ENCODE data around the gene SLCO1B3.
A peak's percentile ranks its signal among the peaks of the same experiment; 100 is the strongest.

The SLCO1B3 gene

DNA sequence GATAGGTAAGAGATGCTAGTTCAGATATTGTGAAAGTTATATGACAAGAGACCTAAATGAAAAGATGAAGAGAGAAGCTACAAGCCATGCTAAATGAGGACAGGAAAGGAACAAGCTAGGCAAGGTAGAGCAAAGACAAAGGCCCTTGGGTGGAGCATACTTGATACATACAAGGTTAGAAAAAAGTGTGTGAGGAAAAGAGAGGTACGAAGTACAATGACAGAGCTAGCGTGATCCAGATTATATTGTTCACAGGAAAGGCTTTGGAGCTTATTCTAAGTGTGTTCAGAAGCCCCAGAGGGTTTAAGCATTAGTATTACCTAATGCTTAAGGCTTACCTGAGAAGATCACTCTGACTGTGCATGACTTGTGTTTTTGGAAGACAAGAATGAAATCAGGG is 75.0 kb downstream of the SLCO1B3 start:
- DNase-seq (ENCODE audit: low spot score), result no peak

DNA sequence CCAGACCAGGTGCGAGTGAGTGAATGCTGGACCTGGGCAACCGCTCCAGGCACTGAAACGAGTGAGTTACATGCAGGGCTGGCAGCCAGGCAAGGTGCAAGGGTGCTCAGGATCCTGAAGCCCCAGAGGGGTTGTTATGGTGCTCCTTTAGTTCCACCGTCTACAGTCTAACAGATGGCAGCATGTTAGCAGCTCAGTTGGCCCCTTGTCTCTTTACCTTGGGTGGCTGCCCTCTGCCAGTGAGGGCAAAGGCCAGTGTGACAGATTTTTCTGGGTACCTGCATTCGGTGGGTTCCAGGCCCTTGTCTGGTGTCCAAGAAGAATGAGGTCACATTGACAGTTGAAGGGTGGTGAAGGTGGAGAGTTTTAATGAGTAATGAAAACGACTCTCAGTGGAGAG is 106.8 kb downstream of the SLCO1B3 start:
- no peak for DNase-seq (ENCODE audit: low spot score)

DNA sequence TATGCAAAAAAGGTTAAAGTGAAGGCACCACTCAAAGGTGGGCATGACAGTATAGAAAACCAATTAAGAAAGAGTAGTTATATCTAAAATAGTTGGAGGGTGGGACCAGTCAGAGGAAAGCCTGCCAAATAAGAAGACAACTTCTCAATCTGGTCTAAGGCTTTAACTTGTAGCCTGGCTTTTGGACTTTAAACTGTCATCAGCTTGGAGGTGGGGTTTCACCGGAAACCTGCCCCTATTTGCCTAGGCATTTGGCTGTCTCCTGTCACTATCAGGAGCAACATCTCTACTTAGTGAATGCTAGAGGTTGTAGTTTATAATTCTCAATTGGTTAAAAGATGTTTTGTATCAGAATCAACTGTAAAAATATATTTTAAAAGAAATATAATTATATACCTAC is 107.3 kb downstream of the SLCO1B3 start:
- no peak for DNase-seq (ENCODE audit: low spot score)

DNA sequence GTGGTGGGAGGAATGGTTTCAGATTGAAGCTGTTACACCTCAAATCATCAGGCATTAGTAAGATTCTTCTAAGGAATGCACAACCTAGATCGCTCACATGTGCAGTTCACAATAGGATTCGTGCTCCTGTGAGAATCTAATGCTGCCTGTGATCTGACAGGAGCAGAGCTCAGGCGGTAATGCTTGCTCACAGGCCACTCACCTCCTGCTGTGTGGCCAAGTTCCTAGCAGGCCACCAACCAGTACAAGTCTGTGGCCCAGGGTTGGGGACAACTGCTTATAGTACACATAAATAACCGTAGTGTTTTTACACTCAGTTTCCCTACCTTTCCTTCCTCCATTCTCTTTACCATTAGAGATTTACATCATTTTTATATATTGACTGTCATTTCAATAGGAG is 121.4 kb downstream of the SLCO1B3 start:
- no peak for DNase-seq (ENCODE audit: low spot score)

DNA sequence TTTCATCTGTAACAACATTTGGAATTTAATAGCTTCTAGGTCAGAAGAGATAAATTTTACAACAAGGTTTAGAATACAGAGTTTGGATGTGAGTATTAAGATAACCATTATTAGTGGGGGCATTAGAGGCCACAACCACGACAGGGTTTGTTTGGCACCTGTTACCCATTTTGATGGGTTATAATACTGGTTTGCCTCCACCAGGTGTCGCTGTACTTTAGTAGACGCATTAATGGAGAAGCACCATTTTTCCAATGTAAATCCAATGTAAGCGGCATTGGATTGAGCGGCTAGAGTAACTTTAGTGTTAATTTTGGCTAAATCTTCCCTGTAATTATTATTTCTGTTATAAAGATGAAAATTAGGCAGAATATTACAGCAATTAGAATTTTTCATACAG is 136.2 kb downstream of the SLCO1B3 start:
- DNase-seq (ENCODE audit: low spot score), result no peak

DNA sequence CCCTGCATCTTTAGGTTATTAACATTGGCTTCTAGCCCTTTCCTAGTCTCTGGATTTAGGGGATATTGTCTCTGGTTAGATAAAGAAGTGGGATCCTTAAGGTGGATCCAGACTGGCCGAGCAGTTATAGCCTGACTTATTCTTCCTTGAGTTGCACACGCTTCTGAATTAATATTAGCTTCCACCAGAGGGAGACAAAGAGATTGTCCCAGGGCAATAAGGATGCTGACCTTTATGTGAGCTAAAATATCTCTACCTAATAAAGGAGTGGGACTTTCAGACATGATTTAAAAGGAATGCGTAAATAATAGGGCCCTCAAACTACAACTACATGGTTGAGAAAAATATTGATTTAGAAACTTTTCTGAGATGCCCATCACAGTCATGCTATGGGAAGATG is 139.7 kb downstream of the SLCO1B3 start:
- DNase-seq (ENCODE audit: low spot score), result peak; percentile 9

DNA sequence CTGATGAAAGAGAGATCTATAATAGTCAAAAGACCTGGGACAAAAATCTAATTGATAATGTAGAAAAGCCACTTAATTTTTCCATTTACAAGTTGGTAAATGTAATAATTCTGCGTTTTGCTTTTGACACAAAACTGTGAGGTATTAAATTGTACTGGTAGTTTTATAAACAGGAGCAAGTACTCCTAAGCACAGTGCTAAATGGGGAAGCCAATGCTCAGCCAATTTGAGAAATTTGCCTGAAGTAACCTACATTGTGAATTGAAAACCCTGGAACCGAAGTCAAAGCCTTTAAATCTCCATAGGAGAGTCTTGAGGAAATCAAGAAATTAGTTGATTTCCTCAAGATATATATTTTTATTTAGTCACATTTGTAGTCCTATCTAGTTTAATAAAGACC is 152.8 kb downstream of the SLCO1B3 start:
- DNase-seq (ENCODE audit: low spot score), result no peak

DNA sequence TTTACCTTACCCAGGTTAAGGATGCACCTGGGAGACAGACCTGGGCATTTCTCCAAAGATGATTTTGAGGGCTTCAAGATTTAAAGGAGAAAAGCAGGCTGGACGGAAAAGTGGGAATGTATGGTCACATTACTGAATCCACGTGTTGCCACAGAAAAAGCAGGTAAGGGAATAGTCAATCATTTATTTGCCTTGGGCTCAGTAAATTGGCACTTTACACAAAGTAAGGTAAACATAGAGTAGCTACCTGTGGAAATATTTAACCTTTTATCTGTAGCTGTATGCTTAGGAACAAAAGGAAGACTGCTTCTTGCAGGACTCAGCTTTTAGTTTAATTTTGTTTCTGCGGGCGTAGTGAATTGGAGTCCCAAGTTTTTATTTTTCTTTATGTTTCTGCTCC is 153.3 kb downstream of the SLCO1B3 start:
- no peak for DNase-seq (ENCODE audit: low spot score)
